ENCODE measurements around the gene DIP2A.

- TF ChIP-seq MAX (IDR thresholded peaks at IDR 0.05; ENCODE audit: low read depth, low read length) (no peak), CTCF (IDR thresholded peaks at IDR 0.05; ENCODE audit: low read depth, low read length) (no peak), POLR2A (IDR thresholded peaks at IDR 0.05; ENCODE audit: extremely low read depth, insufficient read length) (no peak), MYC (IDR thresholded peaks at IDR 0.05; ENCODE audit: low read depth, low read length) (no peak)
Observed at GRCh38 chr21:46452710-46453109, 6.0 kb upstream of the DIP2A start.

Measured in NB4 (cell line).